ENCODE results near the gene DBNL. TPM values are rescaled to one million over a fixed set of nuclear protein-coding genes. Genes with fewer than 3 reads are reported as not detected.
"Not testable (repeated sequence)": the region's sequence is repeated elsewhere in the genome, so short reads cannot be mapped to it uniquely, and the experiment has no call there.

DBNL gene
- total RNA-seq, 6 experiments from 2014 or later = 30.7 to 48.1 (median 36.9) TPM

DNA sequence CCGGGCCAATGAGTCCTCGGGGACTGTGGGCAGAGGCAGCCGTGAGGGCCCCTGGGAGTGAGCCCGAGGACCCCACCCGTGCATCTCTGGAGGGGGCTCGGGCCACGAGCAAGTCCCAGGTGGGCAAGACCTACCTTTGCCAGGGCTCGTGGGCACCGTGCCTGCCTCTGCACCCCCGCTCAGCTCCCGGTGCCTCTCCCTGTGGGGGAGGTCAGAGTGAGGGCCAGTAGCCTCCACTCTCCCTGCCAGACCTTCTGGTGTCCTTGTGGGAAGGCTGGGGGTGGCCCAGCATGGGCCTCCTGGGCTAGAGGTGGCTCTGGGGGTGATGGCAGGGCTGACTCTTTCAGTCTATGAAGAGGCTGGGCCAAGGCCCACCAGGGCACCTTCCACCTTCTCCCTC lies 15.1 kb upstream of the DBNL start:
- DNase-seq; intact Hi-C loops (cut with DNase I); H3K36me3 ChIP-seq; H3K4me1 ChIP-seq; H3K9me3 ChIP-seq; H3K27me3 ChIP-seq; H3K4me3 ChIP-seq; H3K27ac ChIP-seq: not testable (repeated sequence)
- peak in 1 of 4 donors; percentile 40 for ATAC-seq
- WGBS (ENCODE audit: insufficient coverage, low coverage, low lambda C conversion rate, missing lambda C conversion rate) = no CpG with 5 or more reads among the region's 11 CpGs

DNA sequence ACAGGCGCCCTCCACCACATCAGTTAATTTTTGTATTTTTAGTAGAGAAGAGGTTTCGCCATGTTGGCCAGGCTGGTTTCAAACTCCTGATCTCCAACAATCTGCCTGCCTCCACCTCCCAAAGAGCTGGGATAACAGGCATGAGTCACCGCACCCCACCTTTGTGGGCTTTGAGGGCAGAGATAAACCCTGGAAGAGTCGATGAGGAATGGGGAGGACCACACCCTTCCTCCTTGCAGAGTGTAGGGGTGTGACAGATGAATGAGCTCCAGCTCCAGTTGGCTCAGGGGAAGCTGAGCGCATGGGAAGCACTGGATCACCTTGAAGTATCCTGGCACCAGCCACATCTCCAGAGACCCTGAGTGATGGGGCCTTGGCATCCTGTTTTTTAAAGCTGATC lies 14.5 kb upstream of the DBNL start:
- DNase-seq; intact Hi-C loops (cut with DNase I); ATAC-seq; H3K36me3 ChIP-seq; H3K4me1 ChIP-seq; H3K4me3 ChIP-seq; H3K27me3 ChIP-seq; H3K27ac ChIP-seq; H3K9me3 ChIP-seq: not testable (repeated sequence)
- no CpG with 5 or more reads among the region's 5 CpGs for WGBS (ENCODE audit: insufficient coverage, low coverage, low lambda C conversion rate, missing lambda C conversion rate)

DNA sequence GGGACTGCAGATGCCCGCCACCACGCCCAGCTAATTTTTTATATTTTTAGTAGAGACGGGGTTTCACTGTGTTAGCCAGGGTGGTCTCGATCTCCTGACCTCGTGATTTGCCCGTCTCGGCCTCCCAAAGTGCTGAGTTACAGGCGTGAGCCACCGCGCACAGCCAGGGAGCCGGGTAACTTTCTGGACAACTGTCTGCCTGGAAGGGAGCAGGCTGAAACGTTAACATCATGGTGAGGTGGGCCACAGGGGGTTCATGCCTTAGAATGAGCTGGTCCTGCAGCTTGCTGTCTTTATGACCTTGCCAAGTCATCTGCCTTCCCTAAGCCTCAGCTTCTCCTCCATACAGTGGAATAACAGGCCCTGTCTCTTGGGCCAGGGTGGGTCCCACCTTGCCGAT lies 13.2 kb upstream of the DBNL start:
- H3K4me1 ChIP-seq; H3K4me3 ChIP-seq; H3K27me3 ChIP-seq; H3K36me3 ChIP-seq; H3K9me3 ChIP-seq; H3K27ac ChIP-seq; intact Hi-C loops (cut with DNase I); ATAC-seq: not testable (repeated sequence)
- peak in 1 of 3 donors; percentile 14 for DNase-seq
- 80% methylated on average over 2 of the region's 13 CpGs for WGBS (ENCODE audit: insufficient coverage, low coverage, low lambda C conversion rate, missing lambda C conversion rate)

DNA sequence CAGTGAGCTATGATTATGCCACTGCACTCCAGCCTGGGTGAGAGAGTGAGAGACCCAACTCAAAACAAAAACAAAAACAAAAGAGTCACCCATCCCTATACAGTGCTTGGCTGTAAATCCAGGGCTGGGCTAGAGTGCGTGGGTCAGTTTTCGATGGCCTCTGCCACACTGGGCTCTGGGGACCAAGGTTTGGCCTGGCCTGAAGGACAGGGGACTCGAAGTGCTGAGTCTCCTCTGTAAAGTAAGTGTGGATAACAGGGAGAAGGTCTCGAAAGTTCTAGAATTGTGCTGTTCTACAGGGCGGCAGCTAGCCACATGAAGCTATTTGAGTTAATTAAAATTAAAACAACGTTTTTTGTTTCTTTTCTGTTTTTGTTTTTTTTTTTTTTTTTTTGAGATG lies 12.5 kb upstream of the DBNL start:
- H3K27ac ChIP-seq; intact Hi-C loops (cut with DNase I); ATAC-seq; H3K4me1 ChIP-seq; H3K4me3 ChIP-seq; H3K9me3 ChIP-seq; H3K36me3 ChIP-seq; H3K27me3 ChIP-seq: not testable (repeated sequence)
- peak in 1 of 3 donors; percentile 17 for DNase-seq
- 88% methylated on average over 6 of the region's 6 CpGs for whole genome bisulfite sequencing (ENCODE audit: insufficient coverage, low coverage, low lambda C conversion rate, missing lambda C conversion rate)

DNA sequence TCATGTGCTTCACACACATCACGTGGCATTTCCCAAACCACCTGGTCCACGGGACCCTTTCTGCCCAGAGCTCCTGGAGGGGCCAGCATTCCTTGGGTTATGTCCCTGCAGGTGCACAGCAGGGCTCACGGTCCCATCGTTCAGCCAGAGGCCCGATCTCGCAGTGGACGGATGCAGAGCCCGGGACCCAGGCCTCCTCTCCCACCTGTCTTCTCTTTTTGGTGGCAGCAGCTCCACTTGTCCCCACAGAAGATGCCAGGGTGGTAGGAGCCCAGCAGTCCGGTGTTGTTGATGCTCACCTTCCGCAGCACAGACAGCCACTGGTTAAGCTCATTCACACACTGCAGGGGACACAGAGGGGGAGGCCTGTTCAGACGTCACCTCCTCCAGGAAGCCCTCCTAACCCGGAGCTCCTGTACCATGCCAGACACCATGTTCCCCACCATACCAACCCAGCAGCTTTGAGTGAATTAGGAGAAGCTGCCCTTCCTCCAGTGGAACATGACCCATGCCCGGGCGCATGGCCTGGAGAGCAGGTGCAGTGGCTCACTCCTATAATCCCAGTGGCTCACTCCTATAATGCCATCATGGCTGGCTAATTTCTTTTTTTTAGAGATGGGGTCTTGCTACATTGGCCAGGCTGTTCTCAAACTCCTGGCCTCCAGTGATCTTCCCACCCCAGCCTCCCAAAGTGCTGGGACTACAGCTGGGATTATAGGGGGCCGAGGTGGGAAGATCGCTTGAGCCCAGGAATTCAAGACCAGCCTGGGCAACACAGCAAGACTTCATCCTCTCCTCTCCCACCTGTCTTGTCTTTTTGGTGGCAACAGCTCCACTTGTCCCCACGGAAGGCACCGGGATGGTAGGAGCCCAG lies 10.3 kb upstream of the DBNL start:
- H3K27ac ChIP-seq; H3K4me1 ChIP-seq; H3K4me3 ChIP-seq; H3K27me3 ChIP-seq; H3K9me3 ChIP-seq; ATAC-seq; H3K36me3 ChIP-seq; intact Hi-C loops (cut with DNase I): not testable (repeated sequence)
- peak in 1 of 3 donors; percentile 30 for DNase-seq
- 100% methylated on average over 5 of the region's 18 CpGs for WGBS (ENCODE audit: insufficient coverage, low coverage, low lambda C conversion rate, missing lambda C conversion rate)

DNA sequence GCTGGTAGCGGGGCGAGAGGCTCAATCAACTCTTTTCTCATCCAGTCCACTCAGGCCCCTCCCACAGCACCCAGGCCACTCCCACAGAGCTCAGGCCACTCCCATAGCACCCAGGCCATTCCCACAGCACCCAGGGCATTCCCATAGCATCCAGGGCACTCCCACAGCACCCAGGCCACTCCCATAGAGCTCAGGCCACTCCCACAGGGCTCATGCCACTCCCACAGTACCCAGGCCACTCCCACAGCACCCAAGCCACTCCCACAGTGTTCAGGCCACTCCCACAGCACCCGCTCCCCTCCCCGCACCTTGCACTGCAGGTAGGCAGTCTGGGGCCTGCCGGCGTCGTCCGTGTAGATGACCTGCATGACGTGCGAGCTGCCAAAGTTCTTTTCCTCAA lies 8.1 kb upstream of the DBNL start:
- H3K9me3 ChIP-seq; H3K4me3 ChIP-seq; H3K4me1 ChIP-seq; H3K27ac ChIP-seq; H3K36me3 ChIP-seq; H3K27me3 ChIP-seq; intact Hi-C loops (cut with DNase I); DNase-seq: not testable (repeated sequence)
- ATAC-seq = peak; percentile 2 to 39 (median 2)
- WGBS (ENCODE audit: insufficient coverage, low coverage, low lambda C conversion rate, missing lambda C conversion rate) = 48% methylated on average over 6 of the region's 10 CpGs

DNA sequence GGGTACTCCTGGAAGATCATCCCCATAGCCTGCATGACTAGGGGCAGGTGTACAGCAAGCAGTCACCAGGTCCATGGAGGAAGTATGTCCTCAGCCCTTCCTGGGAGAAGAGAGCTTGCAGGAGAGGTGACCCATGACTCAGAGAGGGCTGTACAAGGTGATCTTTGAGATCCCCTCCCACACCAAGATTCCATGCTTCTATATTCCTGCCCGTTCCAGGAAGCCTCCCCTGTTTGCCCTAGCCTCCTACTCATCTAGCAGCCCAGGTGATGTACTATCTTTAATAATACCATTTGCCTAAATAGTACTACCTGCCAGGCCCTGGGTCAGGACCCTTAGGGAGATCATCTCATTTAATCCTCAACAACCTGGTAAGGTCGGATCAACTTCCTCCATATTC lies 6.6 kb upstream of the DBNL start:
- H3K27ac ChIP-seq; DNase-seq; H3K4me3 ChIP-seq; H3K4me1 ChIP-seq; intact Hi-C loops (cut with DNase I); H3K36me3 ChIP-seq; H3K27me3 ChIP-seq; ATAC-seq; H3K9me3 ChIP-seq: not testable (repeated sequence)
- WGBS (ENCODE audit: insufficient coverage, low coverage, low lambda C conversion rate, missing lambda C conversion rate) = 67% methylated on average over 2 of the region's 2 CpGs

DNA sequence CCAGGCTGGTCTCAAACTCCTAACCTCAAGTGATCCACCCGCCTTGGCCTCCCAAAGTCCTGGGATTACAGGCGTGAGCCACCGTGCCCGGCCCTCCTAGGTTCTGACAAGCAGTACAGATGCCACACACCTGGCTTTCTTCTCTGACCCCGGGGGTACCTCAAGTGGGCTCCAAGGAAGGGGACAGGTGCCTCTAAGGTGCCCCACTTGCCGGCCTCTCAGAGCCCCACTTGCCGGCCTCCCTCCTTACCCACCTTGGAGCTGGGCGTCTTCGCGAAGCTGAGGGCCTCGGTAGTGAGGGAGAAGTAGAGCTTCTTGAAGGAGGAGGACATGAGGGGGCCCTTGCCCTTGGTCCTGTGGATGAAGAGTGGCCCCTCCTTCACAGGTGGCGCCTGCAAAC lies 5.9 kb upstream of the DBNL start:
- DNase-seq; H3K27ac ChIP-seq; H3K4me3 ChIP-seq; H3K27me3 ChIP-seq; H3K36me3 ChIP-seq; H3K4me1 ChIP-seq; intact Hi-C loops (cut with DNase I); ATAC-seq; H3K9me3 ChIP-seq: not testable (repeated sequence)
- WGBS (ENCODE audit: insufficient coverage, low coverage, low lambda C conversion rate, missing lambda C conversion rate) = 17% methylated on average over 1 of the region's 12 CpGs

DNA sequence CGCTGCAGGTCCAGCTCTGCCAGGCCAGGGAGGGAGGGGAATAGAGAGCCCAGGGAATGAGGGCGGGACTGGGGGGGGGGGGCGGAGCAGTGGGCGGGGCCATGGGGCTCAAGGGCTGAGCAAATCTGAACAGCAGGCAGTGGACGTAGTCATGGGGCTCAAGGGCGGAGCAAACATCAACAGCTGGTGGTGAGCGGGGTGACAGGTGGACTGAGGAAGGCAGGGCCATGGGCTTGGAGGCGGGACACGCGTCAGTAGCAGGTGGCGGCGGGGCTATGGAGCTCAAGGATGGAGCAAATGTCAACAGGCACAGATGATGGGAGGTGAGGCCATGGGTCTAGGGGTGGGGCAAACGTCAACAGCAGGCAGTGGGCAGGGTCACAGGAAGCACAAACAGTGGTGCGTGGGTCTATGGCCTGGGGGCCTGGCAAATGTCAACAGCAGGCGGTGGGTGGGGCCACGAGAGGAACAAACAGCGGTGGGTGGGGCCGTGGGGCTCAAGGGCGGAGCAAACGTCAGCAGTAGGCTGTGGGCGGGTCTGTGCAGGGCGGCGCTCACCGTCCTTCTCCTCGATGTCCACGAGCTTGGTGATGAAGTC lies 5.4 kb upstream of the DBNL start:
- 7% methylated on average over 10 of the region's 26 CpGs for WGBS (ENCODE audit: insufficient coverage, low coverage, low lambda C conversion rate, missing lambda C conversion rate)
- H3K36me3 ChIP-seq; H3K27me3 ChIP-seq; intact Hi-C loops (cut with DNase I); H3K4me1 ChIP-seq; H3K9me3 ChIP-seq: not testable (repeated sequence)
- Histone ChIP-seq H3K27ac (peak overlapping the region in 1 of 3 donors; percentile 47), H3K4me3 (peak overlapping the region in 1 of 3 donors; percentile 21)
- ATAC-seq = peak; percentile 89 to 92 (median 90)
- peak; percentile 95 to 98 (median 97) for DNase-seq

DNA sequence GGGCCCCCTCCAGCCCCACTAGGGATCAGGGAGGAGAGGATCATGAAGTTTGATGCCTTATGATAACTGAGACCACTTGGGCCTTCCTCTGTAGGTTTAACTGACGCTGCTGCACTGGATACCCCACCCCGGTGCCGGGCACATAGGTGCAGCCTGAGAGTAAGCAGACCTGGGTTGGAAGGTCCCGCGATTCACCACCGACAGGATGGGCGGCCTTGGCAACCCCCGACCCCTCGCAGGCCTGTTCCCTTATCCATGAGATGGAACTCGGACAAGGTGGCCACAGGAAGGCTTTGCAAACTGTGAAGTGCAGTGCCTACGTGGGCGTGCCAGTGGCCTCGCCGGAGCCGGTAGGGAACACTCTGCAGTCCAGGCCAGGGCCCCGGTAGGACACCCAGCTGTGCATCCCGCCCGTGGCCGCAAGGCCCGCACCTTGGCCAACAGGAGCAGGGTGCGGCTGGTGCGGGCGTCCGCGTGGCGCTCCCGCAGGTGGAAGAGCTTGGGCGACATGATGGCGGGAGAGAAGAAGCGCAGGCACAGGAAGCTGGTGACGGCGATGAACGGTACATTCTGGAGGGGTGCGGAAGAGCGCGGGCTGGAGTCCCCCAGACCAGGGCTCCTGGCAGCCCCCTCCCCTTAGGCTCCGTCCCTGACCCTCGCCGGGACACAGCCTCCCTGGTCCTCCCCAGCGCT lies 4.6 kb upstream of the DBNL start:
- ATAC-seq; H3K27ac ChIP-seq; H3K9me3 ChIP-seq; DNase-seq; H3K36me3 ChIP-seq; H3K4me3 ChIP-seq; H3K27me3 ChIP-seq; H3K4me1 ChIP-seq; intact Hi-C loops (cut with DNase I): not testable (repeated sequence)
- WGBS (ENCODE audit: insufficient coverage, low coverage, low lambda C conversion rate, missing lambda C conversion rate) = no CpG with 5 or more reads among the region's 40 CpGs

All from right lobe of liver (tissue), 6 donors.